Measurements from ENCODE around the gene GTF3C5.
"Not testable (repeated sequence)": the region's sequence is repeated elsewhere in the genome, so short reads cannot be mapped to it uniquely, and the experiment has no call there.

GTF3C5 gene

GRCh38 chr9:133040892-133041479 lies 10.2 kb downstream of the GTF3C5 start:
- H3K4me3 ChIP-seq (ENCODE audit: low read depth, low read length); in situ Hi-C loops (cut with HindIII; ENCODE audit: low sequenced_read_pairs); DNase-seq (ENCODE audit: low read depth): not testable (repeated sequence)
- TF ChIP-seq CTCF (IDR thresholded peaks at IDR 0.05; ENCODE audit: low read depth, low read length, missing control alignments): peak; percentile 59

GRCh38 chr9:133041958-133042357 lies 11.2 kb downstream of the GTF3C5 start:
- in situ Hi-C loops (cut with HindIII; ENCODE audit: low sequenced_read_pairs): no loop called here
- H3K4me3 ChIP-seq (ENCODE audit: low read depth, low read length): no peak overlapping the region
- TF ChIP-seq CTCF (IDR thresholded peaks at IDR 0.05; ENCODE audit: low read depth, low read length, missing control alignments): no peak
- no peak for DNase-seq (ENCODE audit: low read depth)

DNA sequence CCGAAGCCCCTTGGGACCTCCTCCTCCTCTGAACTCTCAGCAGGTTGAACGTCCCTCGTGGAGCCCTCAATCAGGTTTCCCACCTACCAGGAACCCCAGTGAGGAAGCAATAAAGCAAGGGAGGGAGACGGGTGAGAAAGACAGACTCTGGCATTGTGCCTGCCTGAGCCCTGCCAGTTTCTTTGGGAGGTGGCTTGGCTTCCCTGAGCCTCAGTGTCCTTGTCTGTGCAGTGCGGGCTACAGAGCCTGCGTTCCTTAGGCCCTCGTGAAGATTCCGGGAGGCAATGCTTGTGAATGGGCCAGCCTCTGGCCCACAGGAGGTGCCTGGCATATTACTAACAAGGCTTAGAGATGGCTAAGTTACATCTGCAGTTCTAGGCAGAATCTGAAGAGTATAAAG lies 11.9 kb downstream of the GTF3C5 start:
- H3K4me3 ChIP-seq (ENCODE audit: low read depth, low read length): no peak overlapping the region
- DNase-seq (ENCODE audit: low read depth): no peak
- in situ Hi-C loops (cut with HindIII; ENCODE audit: low sequenced_read_pairs): no loop called here
- TF ChIP-seq CTCF (IDR thresholded peaks at IDR 0.05; ENCODE audit: low read depth, low read length, missing control alignments): no peak

DNA sequence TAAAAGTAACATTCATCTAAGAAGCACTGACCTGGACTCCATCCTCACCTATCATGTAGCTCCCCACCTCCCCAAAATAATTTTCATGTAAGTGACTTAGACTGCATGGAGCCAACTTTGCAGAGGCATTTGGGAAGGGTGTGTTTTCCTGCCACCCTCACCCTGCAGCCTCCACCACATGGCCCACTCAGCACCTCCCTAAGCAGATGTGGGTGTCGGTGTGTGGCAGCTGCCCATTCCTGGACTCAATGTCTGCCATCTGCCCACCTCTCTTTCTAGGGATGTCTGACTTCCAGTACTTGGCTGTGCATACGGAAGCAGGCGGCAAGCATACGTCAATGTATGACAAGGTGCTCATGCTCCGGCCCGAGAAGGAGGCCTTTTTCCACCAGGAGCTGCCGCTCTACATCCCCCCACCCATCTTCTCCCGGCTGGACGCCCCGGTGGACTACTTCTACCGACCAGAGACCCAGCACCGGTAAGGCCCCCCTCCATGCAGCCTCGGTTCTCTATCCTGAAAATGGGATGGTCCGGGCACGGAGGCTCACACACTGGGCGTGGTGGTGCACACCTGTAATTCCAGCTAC lies 12.7 kb downstream of the GTF3C5 start:
- in situ Hi-C loops (cut with HindIII; ENCODE audit: low sequenced_read_pairs): no loop called here
- TF ChIP-seq CTCF (IDR thresholded peaks at IDR 0.05; ENCODE audit: low read depth, low read length, missing control alignments): no peak
- H3K4me3 ChIP-seq (ENCODE audit: low read depth, low read length): no peak overlapping the region
- no peak for DNase-seq (ENCODE audit: low read depth)

DNA sequence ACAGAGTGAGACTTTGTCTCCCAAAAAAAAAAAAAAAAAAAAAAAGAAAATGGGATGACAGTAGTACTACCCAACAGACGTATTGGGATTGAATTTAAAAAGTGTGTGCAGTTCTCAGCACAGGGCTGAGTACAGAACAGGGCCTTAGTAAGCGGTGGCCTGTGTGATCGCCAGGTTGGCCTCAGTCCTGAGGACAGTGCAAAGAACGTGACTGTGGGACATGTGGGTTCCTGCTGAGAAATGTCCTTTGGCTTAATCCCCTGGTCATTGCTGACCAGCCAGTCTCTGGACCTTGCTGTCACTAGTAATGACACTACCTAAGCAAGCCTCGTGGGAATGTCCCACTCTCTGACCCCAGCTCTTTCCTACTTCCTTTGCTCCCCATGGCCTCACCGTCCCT lies 13.3 kb downstream of the GTF3C5 start:
- TF ChIP-seq CTCF (IDR thresholded peaks at IDR 0.05; ENCODE audit: low read depth, low read length, missing control alignments): no peak
- no peak overlapping the region for H3K4me3 ChIP-seq (ENCODE audit: low read depth, low read length)
- no peak for DNase-seq (ENCODE audit: low read depth)
- in situ Hi-C loops (cut with HindIII; ENCODE audit: low sequenced_read_pairs): no loop called here

- no peak overlapping the region for H3K4me3 ChIP-seq (ENCODE audit: low read depth, low read length)
- no peak for TF ChIP-seq CTCF (IDR thresholded peaks at IDR 0.05; ENCODE audit: low read depth, low read length, missing control alignments)
- in situ Hi-C loops (cut with HindIII; ENCODE audit: low sequenced_read_pairs): no loop called here
- no peak for DNase-seq (ENCODE audit: low read depth)
These were observed 13.9 kb downstream of the GTF3C5 start for GRCh38 chr9:133044661-133045060.

All from astrocyte of the cerebellum (primary cell).